PFSK-1 (cell line): Measurements from ENCODE around the gene SBK2.

Experiments used
- POLR2AphosphoS5 ChIP-seq: IDR thresholded peaks from 2 replicates; pipeline ENCODE4 v1.6.1; 2012; ENCODE audit warnings: low read depth, mild to moderate bottlenecking, control low read depth, low read length, moderate library complexity
- REST ChIP-seq, 2 experiments: IDR thresholded peaks; 2 replicates each; pipeline versions ENCODE4 v1.6.1 to v1.8.0; 2011 to 2012; ENCODE audit warnings: low read depth in 2 of 2, low read length in 2 of 2, control low read depth in 1 of 2, inconsistent platforms in 1 of 2, mild to moderate bottlenecking in 1 of 2, moderate library complexity in 1 of 2; ENCODE audit not compliant: insufficient read depth in 1 of 2
- SIN3A ChIP-seq: IDR thresholded peaks from 2 replicates; pipeline ENCODE4 v1.6.1; 2012; ENCODE audit warnings: mild to moderate bottlenecking, low read length, moderate library complexity, borderline replicate concordance; ENCODE audit not compliant: insufficient read depth
- TAF1 ChIP-seq: IDR thresholded peaks from 2 replicates; pipeline ENCODE4 v1.6.1; 2012; ENCODE audit warnings: low read length, control low read depth, borderline replicate concordance; ENCODE audit not compliant: insufficient read depth

GRCh38 chr19:55482967-55483705 lies 53.8 kb downstream of the SBK2 start:
- TF ChIP-seq REST (IDR thresholded peaks at IDR 0.05; ENCODE audit: insufficient read depth in 1 of 2, low read depth in 2 of 2, low read length in 2 of 2) (no peak), POLR2AphosphoS5 (no peak), TAF1 (no peak), SIN3A (no peak)
